Lower leg skin (tissue), 3 donors: Measurements from ENCODE around the gene ZSCAN20.

ENCODE experiments used
- POLR2A ChIP-seq, 2 donors: fragments of 450-650 bp; IDR thresholded peaks; one replicate each; pipeline ENCODE4 v1.6.1; 2016 to 2017; ENCODE audit warnings: antibody characterized with exemption in 2 of 2, mild to moderate bottlenecking in 1 of 2, moderate library complexity in 1 of 2
- TF ChIP-seq, protein P1 (sequence below), 3 donors: fragments of 450-650 bp; IDR thresholded peaks; one replicate each; pipeline ENCODE4 v1.5.1; 2016; ENCODE audit warnings: antibody characterized with exemption in 3 of 3, mild to moderate bottlenecking in 3 of 3, moderate library complexity in 2 of 3

DNA sequence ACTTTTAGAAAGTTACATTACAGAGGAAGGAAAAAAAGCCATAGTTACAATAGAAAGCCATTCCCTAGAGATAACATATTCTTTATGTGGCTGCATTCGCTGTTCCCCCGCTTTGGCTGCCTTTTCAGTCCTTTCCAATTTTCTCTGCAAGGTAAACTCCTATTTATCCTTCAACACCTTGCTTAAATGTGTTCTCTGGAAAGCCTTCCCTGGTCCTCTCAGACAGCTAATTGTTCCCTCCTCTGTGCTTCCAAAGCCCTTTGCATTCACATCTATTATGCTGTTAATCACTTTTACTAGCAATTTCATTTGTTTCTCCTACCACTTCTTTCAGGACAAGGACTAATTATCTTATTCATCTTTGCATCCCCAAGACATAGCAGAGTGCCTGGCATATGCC lies 43.1 kb upstream of the ZSCAN20 start:
- TF ChIP-seq, protein P1, sequence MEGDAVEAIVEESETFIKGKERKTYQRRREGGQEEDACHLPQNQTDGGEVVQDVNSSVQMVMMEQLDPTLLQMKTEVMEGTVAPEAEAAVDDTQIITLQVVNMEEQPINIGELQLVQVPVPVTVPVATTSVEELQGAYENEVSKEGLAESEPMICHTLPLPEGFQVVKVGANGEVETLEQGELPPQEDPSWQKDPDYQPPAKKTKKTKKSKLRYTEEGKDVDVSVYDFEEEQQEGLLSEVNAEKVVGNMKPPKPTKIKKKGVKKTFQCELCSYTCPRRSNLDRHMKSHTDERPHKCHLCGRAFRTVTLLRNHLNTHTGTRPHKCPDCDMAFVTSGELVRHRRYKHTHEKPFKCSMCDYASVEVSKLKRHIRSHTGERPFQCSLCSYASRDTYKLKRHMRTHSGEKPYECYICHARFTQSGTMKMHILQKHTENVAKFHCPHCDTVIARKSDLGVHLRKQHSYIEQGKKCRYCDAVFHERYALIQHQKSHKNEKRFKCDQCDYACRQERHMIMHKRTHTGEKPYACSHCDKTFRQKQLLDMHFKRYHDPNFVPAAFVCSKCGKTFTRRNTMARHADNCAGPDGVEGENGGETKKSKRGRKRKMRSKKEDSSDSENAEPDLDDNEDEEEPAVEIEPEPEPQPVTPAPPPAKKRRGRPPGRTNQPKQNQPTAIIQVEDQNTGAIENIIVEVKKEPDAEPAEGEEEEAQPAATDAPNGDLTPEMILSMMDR (IDR thresholded peaks at IDR 0.05): no peak
- TF ChIP-seq POLR2A (IDR thresholded peaks at IDR 0.05): no peak
